HUES6 (cell line): ENCODE measurements around the gene SLC25A29.
A peak's percentile ranks its signal among the peaks of the same experiment; 100 is the strongest.
"Not testable (repeated sequence)": the region's sequence is repeated elsewhere in the genome, so short reads cannot be mapped to it uniquely, and the experiment has no call there.

ENCODE experiments used
- H3K27ac ChIP-seq: 2 replicates; pipeline ENCODE4 v1.7.0; 2013; ENCODE audit warnings: low read depth, mild to moderate bottlenecking, low read length, inconsistent platforms
- H3K27me3 ChIP-seq: 2 replicates; pipeline ENCODE4 v1.6.1; 2013; ENCODE audit warnings: low read length; ENCODE audit not compliant: control insufficient read depth, insufficient read depth
- H3K36me3 ChIP-seq: 2 replicates; pipeline ENCODE4 v1.6.1; 2013; ENCODE audit warnings: low read length; ENCODE audit not compliant: control insufficient read depth, insufficient read depth
- H3K4me1 ChIP-seq: 2 replicates; pipeline ENCODE4 v1.6.1; 2013; ENCODE audit warnings: low read length; ENCODE audit not compliant: control insufficient read depth, insufficient read depth
- H3K4me3 ChIP-seq: 2 replicates; pipeline ENCODE4 v1.5.1; 2013; ENCODE audit warnings: low read depth, low read length
- H3K9ac ChIP-seq: one replicate; pipeline ENCODE4 v1.6.1; 2013; ENCODE audit warnings: mild to moderate bottlenecking, low read length
- H3K9me3 ChIP-seq: 2 replicates; pipeline ENCODE4 v1.6.1; 2013; ENCODE audit warnings: low read depth, low read length; ENCODE audit not compliant: control insufficient read depth, insufficient read depth

SLC25A29 gene

GRCh38 chr14:100291305-100292075 is 14.8 kb downstream of the SLC25A29 start:
- Histone ChIP-seq H3K27me3 (no peaks in the 10 kb centered on the region), H3K4me1 (peaks cover 5% of the 10 kb centered on the region; the same call in 1 of the 2 replicates), H3K4me3 (no peak overlapping the region), H3K9me3 (no peaks in the 10 kb centered on the region), H3K36me3 (peaks cover 61% of the 10 kb centered on the region), H3K27ac (no peak overlapping the region), H3K9ac (no peak overlapping the region)

GRCh38 chr14:100290607-100291304 is 15.5 kb downstream of the SLC25A29 start:
- no peaks in the 10 kb centered on the region for H3K9me3 ChIP-seq
- peaks cover 55% of the 10 kb centered on the region for H3K36me3 ChIP-seq
- H3K9ac ChIP-seq: no peak overlapping the region
- H3K27ac ChIP-seq: no peak overlapping the region
- no peaks in the 10 kb centered on the region for H3K27me3 ChIP-seq
- H3K4me1 ChIP-seq: peaks cover 5% of the 10 kb centered on the region
- H3K4me3 ChIP-seq: no peak overlapping the region

DNA sequence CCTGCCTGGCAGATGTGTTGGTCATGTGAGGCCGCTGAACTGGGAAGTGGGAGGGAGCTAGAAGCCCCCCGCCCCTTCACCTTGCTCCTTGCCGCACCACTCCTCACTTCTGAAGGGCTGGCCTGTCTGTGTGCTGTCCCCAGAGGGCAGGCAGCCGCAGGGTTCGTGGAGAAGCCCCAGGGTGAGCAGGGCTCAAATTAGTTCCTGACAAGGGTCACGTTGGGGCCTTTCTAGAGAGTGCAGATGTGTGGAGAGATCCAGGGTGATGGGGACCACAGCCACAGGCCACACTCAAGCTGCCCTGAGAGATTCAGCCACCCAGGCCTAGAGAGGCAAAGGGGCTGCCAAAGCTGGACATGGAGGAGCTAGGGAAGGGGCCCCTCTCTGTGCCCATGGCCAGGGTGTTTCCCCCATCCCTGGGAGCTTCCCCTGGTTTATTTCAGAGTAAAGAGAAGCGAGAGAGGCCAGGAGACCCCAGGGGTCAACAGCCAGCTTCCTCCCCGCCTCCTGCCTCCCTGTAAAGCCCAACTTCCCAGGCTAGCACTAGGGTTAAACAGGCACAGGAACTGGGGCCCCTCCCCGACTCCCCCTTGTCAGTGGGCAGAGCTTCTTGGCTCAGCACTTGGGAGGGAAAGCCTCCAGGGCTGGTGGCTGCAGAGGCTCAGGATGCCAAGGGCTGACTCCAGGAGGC is 16.2 kb downstream of the SLC25A29 start:
- H3K27ac ChIP-seq: no peak overlapping the region
- H3K4me1 ChIP-seq: peaks cover 5% of the 10 kb centered on the region
- no peak overlapping the region for H3K4me3 ChIP-seq
- H3K36me3 ChIP-seq: peaks cover 53% of the 10 kb centered on the region
- no peak overlapping the region for H3K9ac ChIP-seq
- no peaks in the 10 kb centered on the region for H3K27me3 ChIP-seq
- H3K9me3 ChIP-seq: no peaks in the 10 kb centered on the region

DNA sequence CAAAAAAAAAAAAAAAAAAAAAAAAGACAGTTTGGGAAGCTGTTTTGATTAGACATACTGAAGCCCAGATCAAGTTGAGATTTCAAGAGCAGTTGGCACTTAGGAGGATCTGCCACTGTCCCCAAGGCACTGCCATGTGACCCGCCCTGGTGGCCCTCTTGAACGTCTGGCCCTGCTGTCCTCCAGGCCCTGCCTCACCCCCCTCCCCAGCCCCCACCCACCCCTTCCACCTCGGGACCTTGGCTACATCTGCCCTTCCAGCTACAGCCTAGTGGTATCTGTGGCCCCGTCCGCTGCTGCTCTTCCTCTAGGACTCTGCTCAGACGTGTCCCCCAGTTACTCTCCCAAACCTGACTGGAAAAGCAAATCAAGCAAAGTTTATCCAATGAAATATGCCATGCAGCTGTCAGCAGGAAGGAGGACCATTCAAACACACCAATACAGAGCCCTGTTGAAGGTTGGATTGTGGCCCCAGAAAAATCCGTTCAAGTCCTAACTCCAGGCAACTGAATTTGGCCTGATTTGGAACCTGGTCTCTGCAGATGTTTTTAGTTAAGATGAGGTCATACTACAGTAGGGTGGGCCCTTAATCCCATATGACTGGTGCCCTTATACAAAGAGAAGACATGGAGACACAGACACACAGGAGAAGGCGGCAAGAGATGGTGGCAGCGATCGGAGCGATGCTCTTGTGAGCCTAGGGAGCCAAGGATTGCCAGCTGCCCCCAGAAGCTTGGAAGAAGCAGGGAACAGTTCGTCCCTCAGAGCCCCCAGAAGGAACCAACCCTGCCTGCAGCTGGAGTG is 17.7 kb downstream of the SLC25A29 start:
- H3K9me3 ChIP-seq: no peaks in the 10 kb centered on the region
- peaks cover 13% of the 10 kb centered on the region for H3K4me1 ChIP-seq
- H3K4me3 ChIP-seq: no peak overlapping the region
- no peak overlapping the region for H3K27ac ChIP-seq
- H3K9ac ChIP-seq: no peak overlapping the region
- H3K36me3 ChIP-seq: peaks cover 45% of the 10 kb centered on the region
- no peaks in the 10 kb centered on the region for H3K27me3 ChIP-seq

GRCh38 chr14:100287998-100288295 is 18.3 kb downstream of the SLC25A29 start:
- not testable (repeated sequence) for H3K27ac ChIP-seq, H3K9me3 ChIP-seq, H3K9ac ChIP-seq, H3K4me3 ChIP-seq, H3K27me3 ChIP-seq
- H3K4me1 ChIP-seq: peaks cover 17% of the 10 kb centered on the region
- peaks cover 39% of the 10 kb centered on the region for H3K36me3 ChIP-seq

GRCh38 chr14:100287202-100287997 is 18.8 kb downstream of the SLC25A29 start:
- Histone ChIP-seq H3K27me3 (no peaks in the 10 kb centered on the region), H3K27ac (no peak overlapping the region), H3K4me1 (peaks cover 17% of the 10 kb centered on the region), H3K9ac (no peak overlapping the region), H3K36me3 (peaks cover 33% of the 10 kb centered on the region), H3K4me3 (no peak overlapping the region), H3K9me3 (no peaks in the 10 kb centered on the region)

- H3K27ac ChIP-seq: no peak overlapping the region
- no peak overlapping the region for H3K9ac ChIP-seq
- no peaks in the 10 kb centered on the region for H3K27me3 ChIP-seq
- peaks cover 30% of the 10 kb centered on the region for H3K36me3 ChIP-seq
- H3K4me3 ChIP-seq: no peak overlapping the region
- peaks cover 17% of the 10 kb centered on the region for H3K4me1 ChIP-seq
- no peaks in the 10 kb centered on the region for H3K9me3 ChIP-seq
Observed at GRCh38 chr14:100286484-100287191, 19.6 kb downstream of the SLC25A29 start.

DNA sequence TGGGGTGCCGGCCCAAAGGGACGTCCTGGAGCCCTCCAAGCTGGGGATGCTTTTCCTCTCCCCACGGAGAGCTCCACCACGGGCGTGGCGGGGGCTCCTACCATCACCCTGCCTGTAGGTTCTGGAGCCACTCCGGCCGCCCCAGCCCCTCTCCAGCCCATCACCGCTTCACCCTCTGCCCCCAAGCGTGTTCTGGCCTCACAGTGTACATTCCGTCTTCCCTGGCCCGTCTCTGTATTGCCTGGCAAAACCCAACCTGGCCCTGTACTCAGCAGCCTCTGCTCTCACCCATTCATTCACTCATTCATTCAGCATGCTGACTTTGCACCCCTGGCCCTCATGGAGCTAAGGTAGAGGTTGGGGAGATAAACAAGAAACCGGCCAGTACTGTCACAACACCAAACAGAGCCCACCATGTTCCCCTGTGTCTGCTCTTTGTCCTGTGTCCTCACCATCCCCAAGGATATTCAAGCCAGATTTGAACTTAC is 20.3 kb downstream of the SLC25A29 start:
- Histone ChIP-seq H3K4me3 (peak overlapping the region; percentile 78), H3K36me3 (peaks cover 25% of the 10 kb centered on the region), H3K4me1 (peaks cover 22% of the 10 kb centered on the region), H3K9me3 (no peaks in the 10 kb centered on the region), H3K27ac (no peak overlapping the region), H3K27me3 (no peaks in the 10 kb centered on the region), H3K9ac (no peak overlapping the region)

DNA sequence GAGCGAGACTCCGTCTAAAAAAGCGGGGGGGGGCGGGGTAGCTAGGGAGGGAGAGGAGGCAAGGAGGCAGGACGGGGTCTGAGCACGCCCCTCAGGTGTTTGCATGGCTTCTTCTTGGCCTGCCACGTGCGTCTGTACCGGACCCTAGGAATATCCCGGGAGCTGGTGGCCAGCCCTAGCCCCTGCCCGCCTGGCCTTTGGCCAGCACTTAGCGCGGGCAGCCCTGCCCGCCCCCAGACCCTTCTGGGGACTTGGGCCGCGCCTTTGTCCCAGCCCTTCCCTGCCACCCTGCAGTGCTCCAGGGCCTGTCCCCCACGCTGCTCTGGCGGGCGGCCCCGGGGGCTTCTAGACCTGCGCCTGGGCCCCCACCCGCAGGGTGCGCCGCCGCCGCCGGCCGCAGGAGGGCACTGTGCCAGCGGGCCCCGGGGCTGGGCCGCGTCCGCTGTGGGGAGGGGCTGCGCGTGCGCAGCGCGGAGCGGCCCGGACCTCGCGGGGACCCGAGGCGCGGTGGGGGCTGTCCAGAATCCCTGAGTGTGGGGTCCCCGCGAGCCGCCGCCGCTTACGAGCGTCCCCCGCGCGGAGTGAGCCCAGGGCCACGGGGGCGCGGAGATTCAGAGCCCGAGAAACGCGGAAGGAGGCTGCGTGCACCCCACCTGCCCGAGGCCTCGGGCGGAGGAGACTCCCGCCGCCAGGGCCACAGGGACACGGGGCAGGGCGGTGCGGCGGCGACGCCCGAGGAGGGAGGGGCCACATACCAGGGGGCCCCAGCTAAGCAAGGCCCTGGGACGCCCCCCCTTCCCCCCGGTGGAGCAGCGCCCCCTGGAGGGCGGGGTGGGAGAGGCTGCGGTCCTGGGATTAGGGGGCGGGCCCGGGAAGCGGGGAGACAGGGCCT is 21.0 kb downstream of the SLC25A29 start:
- Histone ChIP-seq H3K27ac (peak overlapping the region; percentile 91), H3K4me1 (peaks cover 27% of the 10 kb centered on the region), H3K36me3 (peaks cover 19% of the 10 kb centered on the region), H3K9ac (peak overlapping the region; percentile 90), H3K9me3 (no peaks in the 10 kb centered on the region), H3K4me3 (peak overlapping the region; percentile 78), H3K27me3 (no peaks in the 10 kb centered on the region)
